Activated naive CD8-positive, alpha-beta T cell treated with anti-CD3 and anti-CD28 coated beads, Interleukin-2, amount 50 U/mL, for 16 hours (primary cell): Measurements from ENCODE around the gene STOM.

Source experiments
- DNase-seq: peaks from one replicate; pipeline ENCODE4 v3.0.0-alpha.2; 2020; ENCODE audit warnings: low read depth, low spot score

STOM gene

GRCh38 chr9:121349009-121349408 lies 21.0 kb downstream of the STOM start:
- no peak for DNase-seq

- DNase-seq = no peak
Observed at GRCh38 chr9:121348221-121348620, 21.8 kb downstream of the STOM start.

GRCh38 chr9:121345070-121345469 lies 25.0 kb downstream of the STOM start:
- no peak for DNase-seq

GRCh38 chr9:121344184-121344583 lies 25.9 kb downstream of the STOM start:
- DNase-seq = no peak

GRCh38 chr9:121340676-121341392 lies 29.2 kb downstream of the STOM start:
- no peak for DNase-seq

- DNase-seq = no peak
Observed at GRCh38 chr9:121339437-121339836, 30.6 kb downstream of the STOM start.

- DNase-seq = no peak
Observed at GRCh38 chr9:121336665-121337064, 33.4 kb downstream of the STOM start.

GRCh38 chr9:121333950-121334773 lies 35.9 kb downstream of the STOM start:
- DNase-seq = no peak

- DNase-seq = no peak
Observed at GRCh38 chr9:121331992-121332685, 37.9 kb downstream of the STOM start.

GRCh38 chr9:121331549-121331948 lies 38.5 kb downstream of the STOM start:
- DNase-seq = no peak

- DNase-seq = no peak
Observed at GRCh38 chr9:121328876-121329681, 41.0 kb downstream of the STOM start.

GRCh38 chr9:121328476-121328875 lies 41.6 kb downstream of the STOM start:
- DNase-seq = no peak

- DNase-seq = no peak
Observed at GRCh38 chr9:121326901-121327613, 43.0 kb downstream of the STOM start.

GRCh38 chr9:121326130-121326838 lies 43.8 kb downstream of the STOM start:
- no peak for DNase-seq

- DNase-seq = no peak
Observed at GRCh38 chr9:121325387-121325786, 44.7 kb downstream of the STOM start.

GRCh38 chr9:121324755-121325154 lies 45.3 kb downstream of the STOM start:
- DNase-seq = no peak

GRCh38 chr9:121324316-121324715 lies 45.7 kb downstream of the STOM start:
- DNase-seq = no peak

- DNase-seq = no peak
Observed at GRCh38 chr9:121323449-121324151, 46.5 kb downstream of the STOM start.

GRCh38 chr9:121322737-121323448 lies 47.2 kb downstream of the STOM start:
- DNase-seq = no peak
